NCI-H774 (cell line): ENCODE data around the gene USP13.
"Not testable (repeated sequence)": the region's sequence is repeated elsewhere in the genome, so short reads cannot be mapped to it uniquely, and the experiment has no call there.

Source experiments
- DNase-seq: peaks from one replicate; lab custom pipeline; 2025; lab: John Stamatoyannopoulos, UW

The USP13 gene

DNA sequence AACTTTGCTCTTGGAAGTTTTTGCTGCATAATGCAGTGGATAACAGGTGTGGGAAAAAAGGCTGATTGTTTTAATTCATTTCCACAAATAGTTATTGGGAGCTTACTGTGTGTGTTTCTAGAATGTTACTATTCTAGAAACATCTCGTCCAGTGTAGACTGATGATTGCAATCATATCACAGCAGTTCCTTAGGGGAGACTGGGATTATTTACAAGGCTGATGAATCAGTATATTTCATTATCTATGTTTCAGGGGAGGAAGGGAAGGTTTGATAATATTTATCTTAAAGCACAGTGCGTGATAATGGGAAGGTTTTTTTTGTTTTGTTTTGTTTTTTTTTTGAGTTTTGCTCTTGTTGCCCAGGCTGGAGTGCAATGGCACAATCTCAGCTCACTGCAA is 2.4 kb downstream of the USP13 start:
- DNase-seq, result no peak

DNA sequence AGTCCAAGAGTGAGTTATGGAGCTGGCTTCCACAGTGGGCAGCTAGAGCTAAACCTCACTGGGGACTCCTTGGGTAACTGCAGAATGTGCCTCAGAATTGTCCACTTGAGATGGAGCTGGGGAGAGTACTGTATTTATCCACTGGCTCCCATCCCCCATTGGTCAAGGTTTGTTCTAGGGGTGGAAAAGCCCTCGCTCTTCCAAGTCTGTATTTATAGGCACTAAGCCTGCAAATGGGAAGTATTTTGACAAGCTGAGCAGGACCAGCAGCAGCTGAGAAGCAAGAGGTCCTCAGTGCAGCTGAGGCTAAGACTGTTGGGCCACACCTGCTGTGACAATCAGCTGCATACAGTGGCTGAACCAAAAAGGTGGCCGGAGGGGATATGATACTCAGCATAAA is 5.8 kb downstream of the USP13 start:
- no peak for DNase-seq

DNA sequence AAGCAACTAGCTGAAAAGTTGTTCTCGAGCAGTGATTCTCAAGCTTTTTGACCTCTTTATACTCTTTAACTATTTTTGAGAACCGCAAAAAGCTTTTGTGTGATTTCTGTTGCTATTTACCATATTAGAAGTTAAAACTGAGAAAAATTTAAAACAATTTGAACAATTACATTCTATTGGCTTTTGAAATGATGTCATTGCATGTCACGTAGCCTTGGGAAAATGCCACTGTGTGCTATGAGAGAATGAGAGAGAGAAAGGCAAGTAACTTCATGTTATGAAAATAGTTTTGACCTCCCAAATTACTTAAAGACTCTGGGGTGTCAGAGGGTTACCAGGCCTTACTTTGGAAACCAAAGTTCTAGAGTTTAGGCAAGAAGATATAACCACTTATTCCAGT is 8.0 kb downstream of the USP13 start:
- DNase-seq, result no peak

DNA sequence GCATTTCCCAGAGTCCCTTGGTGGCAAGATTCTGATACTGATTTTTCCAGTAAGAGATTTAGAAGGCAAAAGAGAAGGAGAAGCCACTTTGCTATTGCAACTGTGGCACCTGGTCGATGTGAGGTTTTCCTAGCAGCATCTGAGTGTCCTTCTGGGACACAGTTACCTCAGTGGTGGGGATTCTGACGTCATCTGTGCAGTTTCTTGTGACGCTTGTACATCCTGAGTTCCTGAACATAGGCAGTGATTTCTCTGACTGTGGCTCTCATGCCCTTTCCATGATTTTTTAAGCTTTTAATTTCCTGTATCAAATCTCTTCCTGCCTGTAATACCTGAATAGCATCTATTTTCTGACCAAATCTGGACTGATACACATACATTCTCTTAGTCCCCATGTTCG is 8.9 kb downstream of the USP13 start:
- DNase-seq, result no peak

DNA sequence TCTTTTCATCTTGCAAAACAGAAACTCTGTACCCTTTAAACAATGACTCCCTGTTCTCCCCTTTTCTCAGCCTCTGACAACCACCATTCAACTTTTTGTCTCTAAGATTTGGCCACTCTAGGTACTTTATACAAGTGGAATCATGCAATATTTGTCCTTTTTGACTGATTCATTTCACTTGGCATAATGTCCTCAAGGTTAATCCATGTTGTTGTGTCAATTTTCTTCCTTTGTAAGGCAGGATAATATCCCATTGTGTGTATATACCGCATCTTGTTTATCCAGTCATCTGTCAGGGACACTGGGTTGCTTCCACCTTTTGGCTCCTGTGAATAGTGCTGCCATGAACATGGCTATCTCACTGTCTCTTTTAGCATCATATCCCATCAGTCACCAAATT is 10.3 kb downstream of the USP13 start:
- DNase-seq, result no peak

DNA sequence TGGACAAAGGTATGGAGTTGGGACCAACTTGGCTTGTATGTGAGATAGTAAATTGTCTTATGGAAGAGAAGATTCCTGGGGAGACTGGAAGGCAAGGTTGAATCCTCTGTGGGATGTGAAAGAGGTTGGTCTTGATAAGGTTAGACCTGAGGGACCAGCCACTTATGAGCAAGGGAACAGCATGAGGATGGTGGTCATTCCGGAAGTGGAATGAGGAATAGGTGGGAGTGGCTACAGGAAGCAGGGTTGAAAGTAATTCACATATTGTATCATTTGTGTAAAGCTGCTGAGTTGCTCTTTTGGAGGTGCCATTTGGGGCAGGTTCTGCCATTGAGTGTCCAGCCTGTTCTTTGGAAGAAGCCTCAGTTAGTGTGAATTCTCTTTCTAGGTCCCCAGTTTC is 13.2 kb downstream of the USP13 start:
- no peak for DNase-seq

DNA sequence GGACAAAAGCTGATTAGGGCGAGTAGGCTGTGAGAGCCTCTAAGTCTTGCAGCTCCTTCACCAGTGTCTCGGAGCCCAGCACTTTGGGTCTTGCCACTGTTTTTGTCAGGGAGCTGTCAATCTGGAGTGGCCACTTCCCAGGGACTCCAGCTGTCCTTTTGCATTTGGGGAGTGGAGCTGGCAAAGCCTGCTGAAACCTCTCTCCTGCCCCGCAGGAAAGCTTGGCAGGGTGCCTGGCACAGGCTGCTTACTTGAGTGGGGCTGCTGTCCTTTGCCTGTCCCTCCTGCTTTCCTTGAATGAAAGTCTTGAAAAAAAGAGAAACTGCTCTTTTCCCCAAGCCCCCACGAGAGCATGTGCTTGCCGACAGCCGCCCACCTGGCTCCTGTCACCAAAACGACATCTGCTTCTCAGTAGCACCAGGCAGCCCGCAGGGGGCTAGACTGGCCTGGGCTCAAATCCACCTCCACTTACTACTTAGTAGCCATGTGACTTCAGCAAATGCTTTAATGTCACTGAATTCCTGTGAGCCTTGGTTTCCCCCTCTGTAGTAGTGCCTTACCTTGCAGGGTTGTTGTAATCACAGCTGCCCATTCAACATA is 13.7 kb downstream of the USP13 start:
- no peak for DNase-seq

DNA sequence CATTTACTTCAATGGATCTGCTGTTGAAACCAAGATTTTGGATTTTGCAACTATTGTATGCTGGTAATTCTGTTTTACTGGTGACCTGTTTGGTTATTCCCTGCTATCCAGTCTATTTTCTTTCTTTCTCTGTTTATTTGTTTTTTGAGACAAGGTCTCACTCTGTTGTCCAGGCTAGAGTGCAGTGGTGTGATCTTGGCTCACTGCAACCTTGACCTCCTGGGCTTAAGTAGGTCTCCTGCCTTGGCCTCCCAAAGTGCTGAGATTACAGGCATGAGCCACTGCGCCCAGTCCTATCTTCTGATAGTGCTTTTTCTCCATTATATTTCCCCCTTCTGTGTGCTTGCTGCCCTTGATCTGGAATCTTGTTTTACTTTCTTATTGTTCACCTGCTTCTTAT is 15.6 kb downstream of the USP13 start:
- DNase-seq, result no peak

DNA sequence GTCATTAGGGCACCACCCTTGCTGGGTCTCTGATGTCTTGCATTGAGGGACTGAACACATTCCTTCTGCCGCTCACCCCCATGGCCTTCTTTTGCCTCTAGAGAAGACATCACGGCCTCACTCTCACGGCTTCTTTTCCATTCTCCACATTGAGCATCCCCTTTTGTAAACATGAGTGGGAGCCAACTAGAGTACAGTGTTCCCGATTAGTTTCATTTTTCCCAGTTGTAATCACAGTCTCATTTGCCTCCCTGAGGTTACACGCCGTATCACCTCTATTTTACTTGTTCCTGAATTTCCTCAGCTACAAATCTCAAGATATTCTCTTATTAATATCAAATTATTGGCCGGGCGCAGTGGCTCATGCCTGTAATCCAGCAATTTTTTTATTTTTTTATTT is 17.5 kb downstream of the USP13 start:
- DNase-seq, result no peak

DNA sequence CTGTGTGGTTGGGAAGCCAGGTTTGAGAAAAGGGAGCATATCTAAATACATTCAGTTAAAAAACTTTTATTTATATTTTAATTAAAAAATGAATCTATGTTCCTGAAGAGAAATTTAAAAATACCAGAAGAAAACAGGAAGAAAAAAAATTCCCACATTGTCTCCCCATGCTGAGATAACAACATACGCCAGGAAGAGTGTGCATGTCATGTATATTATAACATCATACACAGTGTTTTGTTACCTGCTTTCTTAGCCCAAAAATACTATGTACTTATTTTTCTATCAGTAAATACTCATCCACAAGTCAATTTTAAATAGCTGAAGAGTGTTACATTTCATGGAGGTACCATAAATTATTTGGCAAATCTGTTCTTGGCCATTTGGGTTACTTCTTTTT is 18.5 kb downstream of the USP13 start:
- DNase-seq, result no peak

DNA sequence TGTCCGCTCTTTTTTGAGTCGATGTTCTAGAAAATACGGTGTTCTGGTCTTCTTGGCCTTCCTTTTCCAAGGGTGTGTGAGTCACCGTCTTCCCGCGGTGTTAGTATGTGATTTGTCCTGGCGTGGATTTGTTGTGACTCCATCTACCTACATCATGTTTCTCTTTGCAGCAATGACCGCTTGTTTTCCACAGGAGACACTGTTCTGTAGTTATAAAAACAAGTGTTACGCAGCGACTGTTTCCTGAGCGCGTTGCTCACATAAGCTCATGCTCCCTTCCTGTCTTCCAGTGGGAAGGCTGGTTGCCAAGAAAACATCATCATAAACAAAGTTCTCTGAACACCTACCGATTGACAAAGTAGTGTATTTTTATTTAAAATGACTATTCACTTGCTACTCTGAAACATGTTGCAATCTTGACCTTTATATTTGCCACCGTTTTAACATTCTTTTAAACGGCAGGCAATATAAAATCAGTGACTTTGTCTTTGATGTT is 19.0 kb downstream of the USP13 start:
- DNase-seq, result no peak

DNA sequence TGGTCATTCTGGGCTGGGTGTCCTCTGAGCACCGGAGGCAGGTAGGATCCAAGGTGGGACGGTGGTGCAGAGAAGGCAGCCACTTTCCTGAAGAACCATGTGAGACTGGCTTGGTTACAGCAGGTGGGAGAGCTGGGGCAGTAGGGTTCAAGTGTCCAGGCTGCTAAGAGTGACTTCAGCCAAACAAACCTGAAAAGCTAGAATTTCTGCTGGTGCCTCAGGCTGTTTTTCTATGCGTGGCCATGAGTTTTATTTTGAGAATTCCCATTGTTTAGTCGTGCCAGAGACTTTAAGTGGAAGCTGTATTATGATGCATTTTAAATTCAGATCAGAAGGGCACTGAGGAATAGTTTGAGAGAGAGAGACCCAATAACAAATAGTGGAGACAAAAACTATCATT is 20.1 kb downstream of the USP13 start:
- DNase-seq, result no peak

DNA sequence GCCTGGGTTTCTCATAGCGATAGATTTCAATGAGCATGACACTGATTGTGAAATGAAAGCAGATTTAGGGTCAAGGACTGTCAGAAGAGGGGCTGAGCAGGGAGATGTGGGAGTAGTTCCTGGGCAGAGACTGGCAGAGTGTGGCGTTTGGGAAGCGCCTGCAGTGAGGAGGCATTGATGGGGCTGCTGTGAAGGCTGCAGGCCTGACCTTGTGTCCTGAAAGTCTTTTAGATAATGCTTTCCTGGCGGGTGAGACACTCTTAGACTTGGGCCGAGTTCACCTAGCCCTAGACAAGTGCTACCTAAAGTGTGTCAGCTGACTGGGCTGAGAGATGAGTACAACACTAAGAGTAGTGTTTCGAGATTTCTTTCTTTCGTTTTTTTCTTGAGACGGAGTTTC is 20.7 kb downstream of the USP13 start:
- DNase-seq, result no peak

DNA sequence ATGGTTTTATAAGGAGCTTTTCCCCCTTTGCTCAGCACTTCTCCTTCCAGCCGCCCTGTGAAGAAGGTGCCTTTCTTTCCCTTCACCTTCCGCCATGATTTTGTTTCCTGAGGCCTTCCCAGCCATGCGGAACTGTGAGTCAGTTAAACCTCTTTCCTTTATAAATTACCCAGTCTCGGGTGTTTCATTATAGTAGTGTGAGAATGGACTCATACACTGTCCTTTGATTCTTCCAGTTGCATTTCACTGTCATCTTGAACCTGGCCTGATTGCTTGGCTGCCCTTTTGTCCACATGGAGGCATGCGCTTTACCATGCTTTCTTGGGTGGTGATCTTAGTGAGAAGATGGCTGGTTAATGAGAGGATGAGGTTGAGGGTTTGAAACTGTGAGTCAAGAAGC is 23.2 kb downstream of the USP13 start:
- DNase-seq, result no peak

DNA sequence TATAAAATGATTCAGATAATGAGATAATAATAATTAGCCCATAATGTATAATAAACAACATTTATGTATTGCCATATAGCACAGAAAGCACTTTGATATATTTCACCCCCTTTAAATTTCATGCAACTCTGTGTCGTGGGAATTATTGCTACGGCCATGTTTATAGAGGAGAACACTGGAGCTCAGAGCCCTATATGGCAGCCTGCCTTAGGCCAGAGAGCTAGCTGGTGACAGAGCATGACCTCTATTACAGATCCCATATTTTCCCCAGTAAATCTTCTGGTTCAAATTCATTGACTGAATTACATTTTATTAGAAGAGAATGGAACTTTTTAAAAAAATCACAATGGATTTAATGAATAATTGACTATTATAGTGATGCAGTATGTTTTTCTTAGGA is 25.0 kb downstream of the USP13 start:
- DNase-seq, result no peak

DNA sequence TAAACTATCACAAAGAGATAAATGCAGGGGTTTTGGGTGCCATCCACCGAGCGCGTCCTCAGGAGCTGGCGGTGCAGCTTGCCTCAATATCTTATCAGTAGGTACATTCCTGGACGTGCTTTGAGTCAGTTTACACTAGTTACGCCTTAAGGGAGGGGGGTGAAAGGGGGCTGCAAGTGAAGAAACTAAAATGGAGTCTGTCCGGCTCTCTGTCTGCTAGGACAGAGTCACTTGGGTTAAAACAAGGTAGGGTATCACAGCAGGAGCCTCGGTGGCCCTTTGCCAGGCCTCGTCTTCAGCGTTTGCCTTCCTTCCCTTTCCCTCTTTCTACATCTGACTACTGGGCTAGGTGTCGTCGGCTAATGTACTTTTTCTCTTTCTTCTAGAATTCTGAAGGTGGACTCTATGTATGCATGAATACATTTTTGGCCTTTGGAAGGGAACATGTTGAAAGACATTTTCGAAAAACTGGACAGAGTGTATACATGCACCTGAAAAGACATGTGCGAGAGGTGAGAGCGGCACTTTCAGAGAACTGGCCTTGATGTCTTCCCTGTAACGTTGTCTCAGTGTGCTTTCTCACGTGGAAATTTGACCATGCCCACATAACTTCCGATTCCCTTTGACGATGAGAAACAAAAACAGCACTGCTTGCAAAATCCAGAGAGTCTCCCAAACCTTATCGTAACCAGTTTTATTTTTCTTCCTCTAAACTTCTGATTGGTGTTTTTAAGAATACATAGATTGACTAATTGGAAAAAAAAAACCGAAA is 28.8 kb downstream of the USP13 start:
- no peak for DNase-seq

DNA sequence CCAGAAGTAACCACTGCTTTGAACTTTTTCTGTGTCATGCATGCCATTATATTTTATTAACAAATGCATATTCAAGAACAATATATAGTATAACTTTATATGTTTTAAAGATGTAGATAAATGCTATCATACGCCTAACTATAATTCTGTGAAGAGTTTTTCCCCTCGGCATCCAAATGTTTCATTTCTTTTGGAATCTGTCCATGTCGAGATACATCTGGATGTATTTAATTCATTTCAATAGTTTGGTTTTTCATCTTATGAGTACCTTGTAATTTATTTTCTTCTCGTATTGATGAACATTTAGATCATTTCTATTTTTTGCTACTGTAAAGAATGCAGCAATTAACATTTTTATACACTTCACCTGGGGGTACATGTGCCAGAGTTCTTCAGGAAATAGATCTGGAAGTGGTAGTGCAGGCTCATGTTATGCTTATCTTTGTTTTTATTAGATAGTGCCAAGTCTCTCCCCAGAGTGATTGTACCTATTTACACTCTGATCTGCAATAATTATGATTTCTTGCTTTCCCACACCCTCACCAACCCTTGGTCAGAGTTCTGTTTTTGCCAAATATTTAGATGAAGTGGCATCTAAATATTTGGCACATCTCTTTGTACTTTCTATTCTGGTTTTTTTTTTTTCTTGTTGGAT is 29.7 kb downstream of the USP13 start:
- no peak for DNase-seq

DNA sequence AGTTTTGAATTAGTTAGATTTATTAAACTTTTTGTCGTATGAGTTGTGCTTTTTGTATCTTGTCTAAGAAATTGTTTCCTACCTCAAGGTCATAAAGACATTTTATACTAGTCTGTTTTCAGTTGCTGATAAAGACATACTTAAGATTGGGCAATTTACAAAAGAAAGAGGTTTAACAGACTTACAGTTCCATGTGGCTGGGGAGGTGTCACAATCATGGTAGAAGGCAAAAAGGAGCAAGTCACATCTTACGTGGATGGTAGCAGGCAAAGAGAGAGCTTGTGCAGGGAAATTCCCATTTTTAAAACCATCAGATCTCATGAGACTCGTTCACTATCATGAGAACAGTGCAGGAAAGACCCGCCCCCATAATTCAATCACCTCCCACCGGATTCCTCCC is 30.4 kb downstream of the USP13 start:
- not testable (repeated sequence) for DNase-seq

DNA sequence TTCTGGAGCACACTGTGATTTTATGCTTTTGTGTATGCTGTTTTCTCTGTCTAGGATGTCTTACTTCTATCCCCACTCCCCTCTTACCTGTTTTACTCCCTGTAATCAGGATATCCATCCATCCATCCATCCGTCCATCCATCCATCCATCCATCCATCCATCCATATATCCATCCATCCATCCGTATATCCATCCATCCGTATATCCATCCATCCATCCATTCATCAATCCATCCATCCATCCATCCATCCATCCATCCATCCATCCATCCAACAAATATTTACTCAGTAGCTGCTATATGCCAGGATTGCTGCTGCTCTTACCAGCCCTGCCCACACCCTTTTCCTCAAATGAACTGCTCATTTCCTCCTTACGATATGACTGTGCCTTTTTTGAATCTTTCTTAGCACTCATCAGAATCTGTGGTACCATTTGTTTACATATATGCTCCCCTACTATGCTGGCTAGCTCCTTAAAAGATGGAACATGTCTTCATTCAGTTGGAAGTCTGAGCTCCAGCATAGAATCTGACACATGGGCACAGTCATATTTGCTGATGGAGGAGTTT is 35.2 kb downstream of the USP13 start:
- DNase-seq, result no peak

DNA sequence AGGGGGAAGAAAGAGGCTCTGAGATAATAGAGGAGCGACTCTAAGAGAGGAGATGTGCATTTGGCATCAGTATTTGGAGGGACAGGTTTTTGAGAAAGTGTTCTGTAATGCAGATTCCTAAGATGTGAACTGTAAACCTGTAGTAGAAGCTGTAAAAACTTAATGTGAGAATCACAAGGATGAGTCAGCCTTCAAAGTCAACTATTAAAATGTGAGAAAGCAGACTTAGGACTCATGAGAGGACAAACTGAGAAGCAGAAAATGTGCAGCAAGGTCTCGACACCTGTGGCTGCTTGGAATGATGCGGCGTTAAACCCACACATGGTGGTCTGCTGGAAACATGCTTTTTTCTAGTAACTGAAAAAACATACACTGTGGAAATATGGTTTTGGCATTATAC is 36.0 kb downstream of the USP13 start:
- no peak for DNase-seq

DNA sequence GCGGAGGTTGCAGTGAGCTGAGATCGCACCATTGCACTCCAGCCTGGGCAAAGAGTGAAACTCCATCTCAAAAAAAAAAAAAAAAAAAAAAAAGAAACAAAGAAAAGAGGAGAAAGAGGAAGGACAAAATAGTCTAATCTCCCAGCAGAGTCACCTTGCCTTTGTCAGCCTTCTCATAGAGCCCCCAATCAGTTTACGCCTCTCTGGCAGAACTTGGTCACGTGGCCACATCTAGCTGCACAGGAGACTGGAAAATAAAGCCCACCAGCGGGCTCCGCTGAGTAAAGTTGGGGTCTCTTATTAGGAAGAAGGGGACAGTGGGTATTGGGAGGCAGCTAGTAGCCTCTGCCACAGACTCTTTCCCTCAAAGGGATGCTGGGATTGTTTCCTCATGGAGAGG is 41.9 kb downstream of the USP13 start:
- DNase-seq, result no peak

DNA sequence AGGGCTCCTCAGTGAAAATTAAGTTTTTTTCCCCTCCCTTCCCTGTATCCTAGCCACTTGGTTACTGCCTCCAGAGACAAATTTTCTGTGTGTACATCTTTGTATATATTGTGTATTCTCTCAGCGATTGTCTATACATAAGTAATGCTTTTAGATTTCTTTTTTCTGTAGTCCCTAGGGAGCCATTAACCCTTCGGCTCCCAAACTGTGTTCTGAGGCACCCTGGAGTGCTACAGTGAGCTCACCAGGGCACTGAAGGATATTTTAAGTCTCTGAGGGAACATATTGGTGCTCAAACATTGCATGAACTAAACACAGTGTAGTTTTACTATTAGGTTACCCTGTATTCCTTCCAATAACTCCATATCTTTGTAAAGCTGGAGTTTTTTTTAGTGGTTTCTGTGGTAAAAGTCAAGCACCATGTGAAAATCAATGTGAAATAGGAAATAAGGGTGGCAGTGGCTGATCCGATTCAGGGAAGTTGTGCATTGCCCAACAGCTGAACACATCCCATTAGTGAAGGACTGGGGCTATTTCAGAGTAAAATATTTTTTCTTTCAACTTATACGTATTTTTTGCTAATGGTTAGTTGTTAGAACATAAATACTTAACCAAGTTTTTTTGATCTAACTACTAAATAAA is 43.0 kb downstream of the USP13 start:
- DNase-seq, result no peak
